GM20431 (cell line): Measurements from ENCODE around the gene TTLL5.

Source experiments
- in situ Hi-C: fragments of 300-500 bp; cut with MseI, MboI; formaldehyde crosslinking; loops from one replicate; pipeline ENCODE4 v1.15.0; 2020; ENCODE audit warnings: low sequenced_read_pairs; ENCODE audit not compliant: unreplicated experiment

TTLL5 gene

GRCh38 chr14:75660630-75661498 lies at the start of gene TTLL5, which contains the start of gene ERG28:
TTLL5 (plus strand) TSS chr14:75661246; CDS start chr14:75663150, 1,904 bp downstream.
ERG28 (minus strand) TSS chr14:75660876; CDS start chr14:75657502, 3,374 bp downstream.
- in situ Hi-C loops, result no loop called here

GRCh38 chr14:75612157-75612556 lies 48.9 kb upstream of the TTLL5 start:
- in situ Hi-C loops, result no loop called here

- in situ Hi-C loops, result no loop called here
Measured at GRCh38 chr14:75614179-75614578, 46.9 kb upstream of the TTLL5 start.

GRCh38 chr14:75615200-75615599 lies 45.8 kb upstream of the TTLL5 start:
- in situ Hi-C loops, result no loop called here

GRCh38 chr14:75619548-75619947 lies 41.5 kb upstream of the TTLL5 start:
- in situ Hi-C loops, result no loop called here

GRCh38 chr14:75625034-75625433 lies 36.0 kb upstream of the TTLL5 start:
- in situ Hi-C loops, result no loop called here

GRCh38 chr14:75626396-75626795 lies 34.6 kb upstream of the TTLL5 start:
- in situ Hi-C loops, result no loop called here

- in situ Hi-C loops, result no loop called here
Measured at GRCh38 chr14:75626863-75627262, 34.2 kb upstream of the TTLL5 start.

GRCh38 chr14:75627406-75627805 lies 33.6 kb upstream of the TTLL5 start:
- in situ Hi-C loops, result no loop called here

GRCh38 chr14:75628816-75629215 lies 32.2 kb upstream of the TTLL5 start:
- in situ Hi-C loops, result no loop called here

GRCh38 chr14:75630695-75631452 lies 30.2 kb upstream of the TTLL5 start:
- in situ Hi-C loops, result no loop called here

- in situ Hi-C loops, result no loop called here
Measured at GRCh38 chr14:75631453-75631831, 29.6 kb upstream of the TTLL5 start.

- in situ Hi-C loops, result no loop called here
Measured at GRCh38 chr14:75634848-75635247, 26.2 kb upstream of the TTLL5 start.

GRCh38 chr14:75636100-75636692 lies 24.9 kb upstream of the TTLL5 start:
- in situ Hi-C loops, result no loop called here

GRCh38 chr14:75640876-75641275 lies 20.2 kb upstream of the TTLL5 start:
- in situ Hi-C loops, result no loop called here

- in situ Hi-C loops, result no loop called here
Measured at GRCh38 chr14:75643985-75644384, 17.1 kb upstream of the TTLL5 start.

- in situ Hi-C loops, result no loop called here
Measured at GRCh38 chr14:75645056-75645455, 16.0 kb upstream of the TTLL5 start.

GRCh38 chr14:75646762-75647161 lies 14.3 kb upstream of the TTLL5 start:
- in situ Hi-C loops, result no loop called here

- in situ Hi-C loops, result no loop called here
Measured at GRCh38 chr14:75647640-75648039, 13.4 kb upstream of the TTLL5 start.

GRCh38 chr14:75648066-75648838 lies 12.8 kb upstream of the TTLL5 start:
- in situ Hi-C loops, result no loop called here
